ENCODE results near the gene RASL11A.

RASL11A gene

GRCh38 chr13:27264181-27264580 lies 6.4 kb upstream of the RASL11A start:
- no peak for DNase-seq (ENCODE audit: extremely low spot score)
- no peak for TF ChIP-seq CTCF (IDR thresholded peaks at IDR 0.05; ENCODE audit: control extremely low read depth, extremely low read depth, low read depth, missing control alignments)
- POLR2A ChIA-PET: no interaction called here
- CTCF ChIA-PET: interaction anchor here (0.7 to 1.4 kb wide), 2 partner anchors 10 to 279 kb away, joined by 3 read pairs; no protein-coding TSS in a partner anchor

- CTCF ChIA-PET: interaction anchor here (0.7 to 1.2 kb wide), 3 partner anchors 10 to 279 kb away, joined by 3 to 5 read pairs (median 3); no protein-coding TSS in a partner anchor
- DNase-seq (ENCODE audit: extremely low spot score): no peak
- POLR2A ChIA-PET: interaction anchor here (0.6 kb wide), 1 partner anchor 275 kb away, joined by 6 read pairs; no protein-coding TSS in a partner anchor
- TF ChIP-seq CTCF (IDR thresholded peaks at IDR 0.05; ENCODE audit: control extremely low read depth, extremely low read depth, low read depth, missing control alignments): no peak
Observed at GRCh38 chr13:27264648-27265047, 6.0 kb upstream of the RASL11A start.

GRCh38 chr13:27266917-27267316 lies 3.7 kb upstream of the RASL11A start:
- no peak for TF ChIP-seq CTCF (IDR thresholded peaks at IDR 0.05; ENCODE audit: control extremely low read depth, extremely low read depth, low read depth, missing control alignments)
- no peak for DNase-seq (ENCODE audit: extremely low spot score)
- CTCF ChIA-PET: interaction anchor here (1.0 to 1.9 kb wide), 6 partner anchors 8 to 282 kb away, joined by 3 to 8 read pairs (median 3); no protein-coding TSS in a partner anchor
- POLR2A ChIA-PET: interaction anchor here (0.8 kb wide), 1 partner anchor 12 kb away, joined by 3 read pairs; no protein-coding TSS in a partner anchor

- ChIA-PET POLR2A (no interaction called here), CTCF (interaction anchor here (1.0 to 1.9 kb wide), 5 partner anchors 10 to 282 kb away, joined by 3 to 8 read pairs (median 3); no protein-coding TSS in a partner anchor)
- no peak for DNase-seq (ENCODE audit: extremely low spot score)
- TF ChIP-seq CTCF (IDR thresholded peaks at IDR 0.05; ENCODE audit: control extremely low read depth, extremely low read depth, low read depth, missing control alignments): no peak
Observed at GRCh38 chr13:27267596-27267995, 3.0 kb upstream of the RASL11A start.

- ChIA-PET CTCF (interaction anchor here (1.3 to 3.0 kb wide), 2 partner anchors 11 to 36 kb away, joined by 3 to 12 read pairs; no protein-coding TSS in a partner anchor), POLR2A (no interaction called here)
- DNase-seq (ENCODE audit: extremely low spot score): no peak
- no peak for TF ChIP-seq CTCF (IDR thresholded peaks at IDR 0.05; ENCODE audit: control extremely low read depth, extremely low read depth, low read depth, missing control alignments)
Observed at GRCh38 chr13:27269114-27269665, 1.4 kb upstream of the RASL11A start.

GRCh38 chr13:27271570-27272096 lies 1.0 kb downstream of the RASL11A start:
- no peak for TF ChIP-seq CTCF (IDR thresholded peaks at IDR 0.05; ENCODE audit: control extremely low read depth, extremely low read depth, low read depth, missing control alignments)
- DNase-seq (ENCODE audit: extremely low spot score): no peak
- POLR2A ChIA-PET: no interaction called here
- CTCF ChIA-PET: interaction anchor here (0.7 to 4.0 kb wide), 13 partner anchors 9 to 289 kb away, joined by 3 to 24 read pairs (median 4); no protein-coding TSS in a partner anchor

All from GM10248 (cell line).